CD14-positive monocyte (primary cell): ENCODE results near the gene ALLC. TPM values are rescaled to one million over a fixed set of nuclear protein-coding genes. Genes with fewer than 3 reads are reported as not detected.

Experiments
- DNase-seq, 3 donors: peaks; one replicate each; pipeline ENCODE4 v3.0.0-alpha.2; 2011 to 2022
- H2AFZ ChIP-seq: 2 replicates; pipeline ENCODE4 v1.6.0; 2012; ENCODE audit warnings: mild to moderate bottlenecking, low read depth, low read length, inconsistent platforms; ENCODE audit not compliant: insufficient read depth, poor library complexity, severe bottlenecking
- H3K27ac ChIP-seq, 2 donors: 1 replicate in 1 of 2; 2 replicates in 1 of 2; pipeline ENCODE4 v1.5.1; 2012 to 2013; ENCODE audit warnings: low read length in 2 of 2, control low read depth in 1 of 2, inconsistent platforms in 1 of 2, low read depth in 1 of 2, mild to moderate bottlenecking in 1 of 2
- H3K27me3 ChIP-seq, 2 donors: one replicate each; pipeline versions ENCODE4 v1.6.0 to v1.6.1; 2011 to 2013; ENCODE audit warnings: low read length in 2 of 2; ENCODE audit not compliant: control insufficient read depth in 2 of 2, insufficient read depth in 2 of 2
- H3K36me3 ChIP-seq, 2 donors: replicated peaks in 1 of 2; 1 replicate in 1 of 2; 2 replicates in 1 of 2; pipeline versions ENCODE4 v1.5.1 to v1.6.1; 2012 to 2013; ENCODE audit warnings: low read length in 2 of 2, control low read depth in 1 of 2, inconsistent platforms in 1 of 2, mild to moderate bottlenecking in 1 of 2; ENCODE audit not compliant: insufficient read depth in 2 of 2, control insufficient read depth in 1 of 2
- H3K4me1 ChIP-seq, 2 donors: 1 replicate in 1 of 2; 2 replicates in 1 of 2; pipeline versions ENCODE4 v1.5.1 to v1.6.1; 2012 to 2013; ENCODE audit warnings: low read length in 2 of 2, control low read depth in 1 of 2, inconsistent platforms in 1 of 2, mild to moderate bottlenecking in 1 of 2, moderate library complexity in 1 of 2; ENCODE audit not compliant: insufficient read depth in 2 of 2, control insufficient read depth in 1 of 2
- H3K4me2 ChIP-seq: replicated peaks from 2 replicates; pipeline ENCODE3; 2012; ENCODE audit warnings: low read length, moderate library complexity, mild to moderate bottlenecking; ENCODE audit not compliant: poor library complexity, severe bottlenecking; ENCODE audit errors: extremely low read depth
- H3K4me3 ChIP-seq, 3 experiments: fragments of 200-600 bp in 1 of 3; sonication (generic) in 1 of 3; replicated peaks in 1 of 3; 1 replicate in 2 of 3; 2 replicates in 1 of 3; pipeline ENCODE4 v1.5.1; 2011 to 2013; ENCODE audit warnings: low read length in 3 of 3, mild to moderate bottlenecking in 3 of 3, control low read depth in 2 of 3, low read depth in 2 of 3, inconsistent platforms in 1 of 3, moderate library complexity in 1 of 3
- H3K79me2 ChIP-seq: 2 replicates; pipeline ENCODE4 v1.6.0; 2012; ENCODE audit warnings: mild to moderate bottlenecking, control low read depth, inconsistent platforms, low read length, moderate library complexity; ENCODE audit not compliant: insufficient read depth
- H3K9ac ChIP-seq: 2 replicates; pipeline ENCODE4 v1.6.0; 2017; ENCODE audit warnings: low read length, mild to moderate bottlenecking; ENCODE audit not compliant: insufficient read depth, poor library complexity, severe bottlenecking
- H3K9me3 ChIP-seq, 2 donors: replicated peaks in 1 of 2; 1 replicate in 1 of 2; 2 replicates in 1 of 2; pipeline versions ENCODE4 v1.5.1 to v1.6.1; 2012 to 2013; ENCODE audit warnings: low read length in 2 of 2, control low read depth in 1 of 2; ENCODE audit not compliant: control insufficient read depth in 1 of 2, insufficient read depth in 1 of 2
- H4K20me1 ChIP-seq: 2 replicates; pipeline ENCODE4 v1.6.0; 2012; ENCODE audit warnings: mild to moderate bottlenecking, low read length, control low read depth, moderate library complexity; ENCODE audit not compliant: insufficient read depth
- H3K27ac Mint-ChIP-seq, 7 donors: one replicate each; pipeline ENCODE4 v1.8.0; 2020; ENCODE audit warnings: mild to moderate bottlenecking in 7 of 7, mixed read lengths in 7 of 7, moderate library complexity in 6 of 7, inconsistent platforms in 2 of 7
- H3K27me3 Mint-ChIP-seq, 3 donors: one replicate each; pipeline ENCODE4 v1.8.0; 2021 to 2022; ENCODE audit warnings: low read depth in 3 of 3, mild to moderate bottlenecking in 3 of 3, mixed read lengths in 3 of 3, moderate library complexity in 3 of 3, inconsistent platforms in 1 of 3
- H3K36me3 Mint-ChIP-seq, 2 donors: one replicate each; pipeline ENCODE4 v1.8.0; 2020; ENCODE audit warnings: mixed read lengths in 2 of 2, inconsistent platforms in 1 of 2, mild to moderate bottlenecking in 1 of 2
- H3K4me1 Mint-ChIP-seq: one replicate; pipeline ENCODE4 v1.8.0; 2020; ENCODE audit warnings: mild to moderate bottlenecking, mixed read lengths
- H3K4me3 Mint-ChIP-seq, 2 donors: one replicate each; pipeline ENCODE4 v1.8.0; 2020; ENCODE audit warnings: mild to moderate bottlenecking in 2 of 2, mixed read lengths in 2 of 2, moderate library complexity in 1 of 2
- H3K9me3 Mint-ChIP-seq, 7 donors: one replicate each; pipeline ENCODE4 v1.8.0; 2020 to 2022; ENCODE audit warnings: mixed read lengths in 7 of 7, mild to moderate bottlenecking in 6 of 7, moderate library complexity in 6 of 7, inconsistent platforms in 2 of 7
- CTCF ChIP-seq: fragments of 200-600 bp; IDR thresholded peaks from one replicate; pipeline ENCODE4 v1.8.0; 2022; ENCODE audit warnings: antibody characterized with exemption, mild to moderate bottlenecking
- WGBS: methylation state at CpG from one replicate; pipeline ENCODE4 v1.1.5; 2013; ENCODE audit warnings: missing lambda C conversion rate; ENCODE audit not compliant: insufficient coverage; 5-methylcytosine and 5-hydroxymethylcytosine counted together
- intact Hi-C, 2 donors: fragments of 100-400 bp; cut with micrococcal nuclease; formaldehyde crosslinking; loops; one replicate each; pipeline versions ENCODE4 v1.15.0 to v1.15.1; 2023
- polyA plus RNA-seq, 3 donors: library from polyadenylated mRNA; depleted of rRNA in 1 of 3; unstranded in 2 of 3; stranded (reverse) in 1 of 3; fragments of 300-500 nt in 2 of 3; fragments of >200 nt in 1 of 3; fragmentation: Illumina TruSeq in 2 of 3; gene quantifications; 1 replicate in 2 of 3; 2 replicates in 1 of 3; pipeline ENCODE4 v1.2.3, GENCODE V29; 2012 to 2021

The ALLC gene
- polyA plus RNA-seq, 3 donors, result not detected

DNA sequence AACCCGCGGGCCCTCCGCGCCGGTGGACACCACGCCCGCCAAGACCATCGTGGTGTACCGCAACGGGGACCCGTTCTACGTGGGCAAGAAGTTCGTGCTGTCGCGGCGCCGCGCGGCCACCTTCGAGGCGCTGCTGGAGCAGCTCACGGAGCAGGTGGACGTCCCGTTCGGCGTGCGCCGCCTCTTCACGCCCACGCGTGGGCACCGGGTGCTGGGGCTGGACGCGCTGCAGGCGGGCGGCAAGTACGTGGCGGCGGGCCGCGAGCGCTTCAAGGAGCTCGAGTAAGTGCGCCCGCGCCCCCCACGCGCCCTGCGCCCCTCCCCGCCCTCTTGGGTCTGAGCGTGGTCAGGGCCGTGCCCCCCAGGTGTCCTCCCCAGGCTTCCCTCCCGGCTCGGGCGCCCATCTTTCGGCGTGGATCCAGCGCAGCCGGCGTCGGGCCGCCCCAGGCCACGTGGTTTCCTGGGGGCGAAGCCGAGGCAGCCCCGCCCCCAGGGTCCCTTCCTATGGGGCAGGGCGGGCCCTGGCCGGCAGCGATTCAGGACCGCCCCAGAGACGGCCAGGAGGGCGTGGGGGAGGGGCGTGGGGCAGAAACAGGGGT lies 45.9 kb downstream of the ALLC start:
- peaks cover 10 to 18% of the 10 kb centered on the region in 2 donors for H3K27me3 ChIP-seq
- no peak overlapping the region for H3K27ac Mint-ChIP-seq
- no peaks in the 10 kb centered on the region for H3K4me1 Mint-ChIP-seq
- H3K4me2 ChIP-seq, result no peak overlapping the region
- intact Hi-C loops, result no loop called here
- no peaks in the 10 kb centered on the region for H3K79me2 ChIP-seq
- DNase-seq, result no peak
- TF ChIP-seq CTCF, result no peak
- no peak overlapping the region for H2AFZ ChIP-seq
- peaks cover 0 to 5% of the 10 kb centered on the region in 2 donors for H3K9me3 ChIP-seq
- no peaks in the 10 kb centered on the region for H3K4me1 ChIP-seq
- peaks cover 0 to 11% (median 4%) of the 10 kb centered on the region in 7 donors for H3K9me3 Mint-ChIP-seq
- no peak overlapping the region for H3K27ac ChIP-seq
- H3K4me3 Mint-ChIP-seq, result no peak overlapping the region
- no peaks in the 10 kb centered on the region for H4K20me1 ChIP-seq
- H3K9ac ChIP-seq, result no peak overlapping the region
- WGBS, result 24% methylated on average over 48 of the region's 73 CpGs
- no peak overlapping the region for H3K4me3 ChIP-seq
- peaks cover 0 to 2% of the 10 kb centered on the region in 2 donors for H3K36me3 Mint-ChIP-seq
- peaks cover 22 to 38% (median 24%) of the 10 kb centered on the region in 3 donors for H3K27me3 Mint-ChIP-seq
- no peaks in the 10 kb centered on the region for H3K36me3 ChIP-seq

DNA sequence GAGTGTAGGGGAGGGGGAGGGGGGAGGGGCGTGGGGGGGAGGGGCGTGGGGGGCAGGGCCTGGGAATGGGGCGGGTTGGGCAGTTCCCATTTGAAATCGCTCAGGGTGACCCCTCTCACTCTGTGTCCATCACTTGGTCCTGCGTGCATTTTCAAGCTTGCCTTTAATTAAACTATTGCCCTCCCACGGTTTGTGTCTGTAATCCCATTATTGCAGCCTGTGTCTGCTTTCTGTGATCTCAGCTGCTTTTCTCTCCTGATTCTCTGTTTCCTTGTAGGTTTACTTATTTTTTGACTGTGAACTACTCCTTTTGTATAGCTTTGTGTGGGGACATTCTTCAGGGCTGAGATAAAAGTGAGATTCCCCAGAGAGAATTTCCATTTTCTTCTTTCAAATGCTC lies 46.7 kb downstream of the ALLC start:
- Histone ChIP-seq H3K36me3 (no peaks in the 10 kb centered on the region), H3K27me3 (peaks cover 10 to 18% of the 10 kb centered on the region in 2 donors), H3K4me3 (no peak overlapping the region), H3K9ac (no peak overlapping the region), H4K20me1 (no peaks in the 10 kb centered on the region), H3K4me1 (no peaks in the 10 kb centered on the region), H3K79me2 (no peaks in the 10 kb centered on the region), H3K4me2 (no peak overlapping the region), H2AFZ (no peak overlapping the region), H3K27ac (no peak overlapping the region), H3K9me3 (peaks cover 0 to 5% of the 10 kb centered on the region in 2 donors)
- Mint-ChIP-seq H3K4me3 (peak overlapping the region in 1 of 2 donors; percentile 11), H3K9me3 (peaks cover 0 to 11% (median 4%) of the 10 kb centered on the region in 7 donors), H3K27me3 (peaks cover 24 to 38% (median 24%) of the 10 kb centered on the region in 3 donors), H3K27ac (no peak overlapping the region), H3K4me1 (no peaks in the 10 kb centered on the region), H3K36me3 (peaks cover 0 to 2% of the 10 kb centered on the region in 2 donors)
- intact Hi-C loops, result no loop called here
- no peak for DNase-seq
- WGBS, result 89% methylated on average over 3 of the region's 6 CpGs
- TF ChIP-seq CTCF, result no peak
